Activated CD4-positive, alpha-beta T cell treated with anti-CD3 and anti-CD28 coated beads for 4 hours (primary cell): Measurements from ENCODE around the gene C17orf113.
A peak's percentile ranks its signal among the peaks of the same experiment; 100 is the strongest.

ENCODE experiments used
- DNase-seq, 2 donors: peaks; one replicate each; pipeline ENCODE4 v3.0.0-alpha.2; 2020

Gene C17orf113

GRCh38 chr17:42072323-42073187 lies 22.2 kb upstream of the C17orf113 start:
- DNase-seq = no peak

- no peak for DNase-seq
Observed at GRCh38 chr17:42071810-42072209, 21.4 kb upstream of the C17orf113 start.

- no peak for DNase-seq
Observed at GRCh38 chr17:42068979-42069378, 18.6 kb upstream of the C17orf113 start.

- peak; percentile 47 to 73 for DNase-seq
Observed at GRCh38 chr17:42067371-42068091, 17.1 kb upstream of the C17orf113 start.

- no peak for DNase-seq
Observed at GRCh38 chr17:42065201-42065600, 14.8 kb upstream of the C17orf113 start.

GRCh38 chr17:42062681-42063080 lies 12.3 kb upstream of the C17orf113 start:
- no peak for DNase-seq

- no peak for DNase-seq
Observed at GRCh38 chr17:42061646-42062487, 11.5 kb upstream of the C17orf113 start.

- DNase-seq = no peak
Observed at GRCh38 chr17:42060231-42060630, 9.8 kb upstream of the C17orf113 start.

GRCh38 chr17:42059815-42060214 lies 9.4 kb upstream of the C17orf113 start:
- no peak for DNase-seq

- no peak for DNase-seq
Observed at GRCh38 chr17:42058063-42058462, 7.7 kb upstream of the C17orf113 start.

GRCh38 chr17:42056635-42057034 lies 6.2 kb upstream of the C17orf113 start:
- DNase-seq = no peak

- no peak for DNase-seq
Observed at GRCh38 chr17:42055496-42055895, 5.1 kb upstream of the C17orf113 start.

- no peak for DNase-seq
Observed at GRCh38 chr17:42055027-42055426, 4.6 kb upstream of the C17orf113 start.

- DNase-seq = no peak
Observed at GRCh38 chr17:42053731-42054500, 3.5 kb upstream of the C17orf113 start.

GRCh38 chr17:42052346-42052877 lies 2.0 kb upstream of the C17orf113 start:
- no peak for DNase-seq

- no peak for DNase-seq
Observed at GRCh38 chr17:42051645-42052044, 1.2 kb upstream of the C17orf113 start.

- DNase-seq = no peak
Observed at GRCh38 chr17:42051013-42051400, 606 bp upstream of the C17orf113 start.

- no peak for DNase-seq
Observed at GRCh38 chr17:42049834-42050392, 488 bp downstream of the C17orf113 start.

- no peak for DNase-seq
Observed at GRCh38 chr17:42047343-42047742, 3.1 kb downstream of the C17orf113 start.

GRCh38 chr17:42045719-42046118 lies 4.7 kb downstream of the C17orf113 start:
- DNase-seq = no peak

- DNase-seq = no peak
Observed at GRCh38 chr17:42042598-42043319, 7.6 kb downstream of the C17orf113 start.
